Astrocyte of the spinal cord (primary cell): ENCODE results near the gene CEP41.

Experiments used
- DNase-seq: peaks from one replicate; pipeline ENCODE4 v3.0.0; 2011; ENCODE audit warnings: low read depth, low spot score
- H3K4me3 ChIP-seq: 2 replicates; pipeline ENCODE4 v1.5.1; 2011; ENCODE audit warnings: low read depth, mild to moderate bottlenecking, low read length, moderate library complexity
- CTCF ChIP-seq: IDR thresholded peaks from 2 replicates; pipeline ENCODE4 v1.5.1; 2012; ENCODE audit warnings: low read depth, mild to moderate bottlenecking, low read length, inconsistent platforms
- in situ Hi-C: cut with HindIII; loops from 2 replicates; pipeline ENCODE4 v1.10.0; 2017; ENCODE audit warnings: low sequenced_read_pairs

The CEP41 gene

GRCh38 chr7:130444751-130445407 lies 4.1 kb upstream of the CEP41 start:
- in situ Hi-C loops: no loop called here
- TF ChIP-seq CTCF: no peak

DNA sequence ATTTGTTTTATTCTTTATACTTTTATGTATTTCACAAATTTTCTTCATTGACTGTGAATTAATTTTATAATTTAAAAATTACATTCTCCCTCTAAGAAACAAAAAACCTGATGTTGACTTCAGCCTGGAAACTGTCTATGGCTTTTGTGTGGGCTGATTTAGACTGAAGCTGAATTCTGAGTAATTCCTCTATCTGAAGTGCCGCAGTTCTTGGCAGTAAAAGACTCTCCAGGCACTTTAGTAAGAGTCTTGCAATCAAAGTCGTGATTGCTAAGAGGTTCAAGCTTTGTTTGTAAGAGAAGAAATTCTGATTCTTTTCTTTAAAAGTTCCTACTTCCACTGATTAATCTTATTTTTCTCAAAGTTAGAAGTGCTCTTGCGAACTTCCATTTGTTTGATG lies 3.4 kb upstream of the CEP41 start:
- TF ChIP-seq CTCF: no peak
- DNase-seq: peak; percentile 39
- no peak overlapping the region for H3K4me3 ChIP-seq
- in situ Hi-C loops: no loop called here

More at GRCh38 chr7:130444751-130445407, 4.1 kb upstream of the CEP41 start:
- no peak overlapping the region for H3K4me3 ChIP-seq
- no peak for DNase-seq

- in situ Hi-C loops: no loop called here
- no peak for DNase-seq
- no peak for TF ChIP-seq CTCF
These were observed 1.8 kb upstream of the CEP41 start for GRCh38 chr7:130442601-130443000.

GRCh38 chr7:130441408-130441869 lies 623 bp upstream of the CEP41 start:
- in situ Hi-C loops: no loop called here
- H3K4me3 ChIP-seq: peak overlapping the region; percentile 78
- no peak for TF ChIP-seq CTCF
- DNase-seq: no peak

More at GRCh38 chr7:130442601-130443000, 1.8 kb upstream of the CEP41 start:
- no peak overlapping the region for H3K4me3 ChIP-seq

DNA sequence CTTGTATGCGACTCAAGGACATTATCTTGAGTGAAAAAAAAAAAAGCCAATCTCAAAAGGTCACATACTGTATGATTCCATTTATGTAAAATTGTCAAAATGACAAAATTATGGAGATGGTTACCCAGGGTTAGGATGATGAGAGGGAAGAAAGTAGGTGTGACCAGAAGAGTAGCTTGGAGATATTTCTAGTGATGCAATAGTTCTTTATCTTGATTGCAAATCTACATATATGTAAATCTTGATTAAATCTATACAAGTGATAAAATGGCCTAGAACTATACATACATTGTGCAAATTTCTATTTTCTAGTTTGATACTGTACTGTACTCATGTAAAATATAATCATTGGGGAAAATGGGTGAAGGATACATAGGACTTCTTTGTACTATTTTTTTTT lies 4.6 kb downstream of the CEP41 start:
- H3K4me3 ChIP-seq: no peak overlapping the region
- no peak for DNase-seq
- no peak for TF ChIP-seq CTCF
- in situ Hi-C loops: no loop called here

DNA sequence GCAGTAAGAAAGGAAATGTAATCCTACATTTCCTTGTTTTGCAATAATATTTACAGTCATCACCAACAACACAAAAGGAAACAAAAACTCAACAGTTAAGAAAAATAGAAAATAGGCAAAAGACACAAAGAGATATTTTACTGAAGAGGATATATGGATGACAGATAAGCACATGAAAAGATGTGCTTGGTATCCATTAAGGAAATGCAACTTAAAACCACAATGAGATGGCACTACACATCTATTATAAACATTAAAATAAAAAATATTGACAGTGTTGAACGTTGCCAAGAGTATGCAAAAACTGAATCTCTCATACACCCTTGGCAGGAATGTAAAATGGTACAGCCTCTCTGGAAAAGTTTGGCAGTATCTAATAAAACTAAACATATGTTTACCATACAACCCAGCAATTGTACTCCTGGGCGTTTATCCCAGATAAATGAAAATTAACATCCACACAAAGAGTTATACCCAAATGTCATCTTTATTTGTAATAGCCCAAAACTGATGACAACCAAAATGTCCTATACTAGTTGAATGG lies 5.4 kb downstream of the CEP41 start:
- in situ Hi-C loops: no loop called here
- no peak overlapping the region for H3K4me3 ChIP-seq
- no peak for TF ChIP-seq CTCF
- DNase-seq: no peak
